Osteoblast (primary cell): ENCODE measurements around the gene OLFML1. TPM values are rescaled to one million over a fixed set of nuclear protein-coding genes. Genes with fewer than 3 reads are reported as not detected.

ENCODE experiments used
- DNase-seq: peaks from one replicate; pipeline ENCODE4 v3.0.0; 2011; ENCODE audit warnings: low spot score, mixed read lengths; ENCODE audit not compliant: insufficient read length; ENCODE audit errors: missing footprints
- H2AFZ ChIP-seq: 2 replicates; pipeline ENCODE4 v1.6.0; 2011; ENCODE audit warnings: mild to moderate bottlenecking, low read length
- H3K27ac ChIP-seq: 2 replicates; pipeline ENCODE4 v1.5.1; 2011; ENCODE audit warnings: mild to moderate bottlenecking, low read depth, low read length, moderate library complexity
- H3K27me3 ChIP-seq: 2 replicates; pipeline ENCODE4 v1.6.0; 2012; ENCODE audit warnings: mild to moderate bottlenecking, control low read depth, inconsistent platforms, low read length, moderate library complexity; ENCODE audit not compliant: insufficient read depth
- H3K36me3 ChIP-seq: 2 replicates; pipeline ENCODE4 v1.5.1; 2011; ENCODE audit warnings: mild to moderate bottlenecking, low read length, control low read depth, moderate library complexity; ENCODE audit not compliant: insufficient read depth
- H3K4me1 ChIP-seq: 2 replicates; pipeline ENCODE4 v1.5.1; 2011; ENCODE audit warnings: mild to moderate bottlenecking, low read length, control low read depth, moderate library complexity; ENCODE audit not compliant: insufficient read depth
- H3K4me2 ChIP-seq: 2 replicates; pipeline ENCODE4 v1.6.0; 2011; ENCODE audit warnings: mild to moderate bottlenecking, low read length; ENCODE audit not compliant: insufficient read depth
- H3K4me3 ChIP-seq: fragments of 200-600 bp; sonication (generic); 3 replicates; pipeline ENCODE4 v1.5.1; 2012; ENCODE audit warnings: mild to moderate bottlenecking, low read length, inconsistent platforms; ENCODE audit not compliant: insufficient read depth
- H3K79me2 ChIP-seq: 2 replicates; pipeline ENCODE4 v1.6.0; 2012; ENCODE audit warnings: mild to moderate bottlenecking, low read length, control low read depth, inconsistent platforms; ENCODE audit not compliant: insufficient read depth
- H3K9me3 ChIP-seq: 2 replicates; pipeline ENCODE4 v1.5.1; 2011; ENCODE audit warnings: low read depth, low read length, control low read depth
- H4K20me1 ChIP-seq: 2 replicates; pipeline ENCODE4 v1.6.0; 2012; ENCODE audit warnings: mild to moderate bottlenecking, low read length, control low read depth; ENCODE audit not compliant: insufficient read depth
- CTCF ChIP-seq: IDR thresholded peaks from 2 replicates; pipeline ENCODE4 v1.5.1; 2011; ENCODE audit warnings: mild to moderate bottlenecking, low read depth, low read length, moderate library complexity; ENCODE audit errors: extremely low read depth
- total RNA-seq: library from RNA; depleted of rRNA; stranded (reverse); fragments of >200 nt; gene quantifications from 2 replicates; pipeline ENCODE4 v1.2.3, GENCODE V29; 2012

Gene OLFML1
- total RNA-seq, 1 donor = 20.3 TPM

GRCh38 chr11:7520981-7521487 is 35.7 kb downstream of the OLFML1 start:
- no peak for DNase-seq
- no peak overlapping the region for H3K4me3 ChIP-seq
- H2AFZ ChIP-seq = no peak overlapping the region
- no peak overlapping the region for H3K27ac ChIP-seq
- H3K36me3 ChIP-seq = no peaks in the 10 kb centered on the region
- no peaks in the 10 kb centered on the region for H3K4me1 ChIP-seq
- no peaks in the 10 kb centered on the region for H3K9me3 ChIP-seq
- peaks cover 3% of the 10 kb centered on the region for H3K27me3 ChIP-seq
- no peaks in the 10 kb centered on the region for H3K79me2 ChIP-seq
- no peak for TF ChIP-seq CTCF
- no peaks in the 10 kb centered on the region for H4K20me1 ChIP-seq
- H3K4me2 ChIP-seq = no peak overlapping the region

- Histone ChIP-seq H3K27me3 (no peaks in the 10 kb centered on the region), H3K36me3 (no peaks in the 10 kb centered on the region), H3K27ac (no peak overlapping the region), H3K4me2 (no peak overlapping the region), H3K79me2 (no peaks in the 10 kb centered on the region), H3K4me3 (no peak overlapping the region), H3K9me3 (no peaks in the 10 kb centered on the region), H2AFZ (no peak overlapping the region), H3K4me1 (no peaks in the 10 kb centered on the region), H4K20me1 (no peaks in the 10 kb centered on the region)
- TF ChIP-seq CTCF = no peak
- no peak for DNase-seq
Observed at GRCh38 chr11:7522121-7522520, 36.8 kb downstream of the OLFML1 start.

- no peak for TF ChIP-seq CTCF
- Histone ChIP-seq H2AFZ (no peak overlapping the region), H3K79me2 (no peaks in the 10 kb centered on the region), H3K9me3 (no peaks in the 10 kb centered on the region), H4K20me1 (no peaks in the 10 kb centered on the region), H3K4me1 (no peaks in the 10 kb centered on the region), H3K27me3 (peaks cover 2% of the 10 kb centered on the region), H3K4me2 (no peak overlapping the region), H3K27ac (no peak overlapping the region), H3K36me3 (no peaks in the 10 kb centered on the region), H3K4me3 (no peak overlapping the region)
- no peak for DNase-seq
Observed at GRCh38 chr11:7522546-7522945, 37.2 kb downstream of the OLFML1 start.

- Histone ChIP-seq H3K27ac (no peak overlapping the region), H3K9me3 (no peaks in the 10 kb centered on the region), H3K4me2 (no peak overlapping the region), H3K4me1 (no peaks in the 10 kb centered on the region), H3K4me3 (no peak overlapping the region), H2AFZ (no peak overlapping the region), H3K79me2 (no peaks in the 10 kb centered on the region), H3K27me3 (peaks cover 2% of the 10 kb centered on the region), H4K20me1 (no peaks in the 10 kb centered on the region), H3K36me3 (no peaks in the 10 kb centered on the region)
- TF ChIP-seq CTCF = no peak
- no peak for DNase-seq
Observed at GRCh38 chr11:7523416-7524210, 38.3 kb downstream of the OLFML1 start.
